OCI-LY1 (cell line): ENCODE data around the gene CCPG1.

Experiments used
- H2AFZ ChIP-seq: fragments of 200-600 bp; sonication (generic), shearing (Covaris generic); 2 replicates; pipeline ENCODE4 v1.6.0; 2014; ENCODE audit warnings: antibody characterized with exemption, mild to moderate bottlenecking, low read length
- H3F3A ChIP-seq: fragments of 200-600 bp; sonication (generic), shearing (Covaris generic); 2 replicates; pipeline ENCODE4 v1.6.0; 2014; ENCODE audit warnings: mild to moderate bottlenecking, antibody characterized with exemption, low read length, moderate library complexity; ENCODE audit not compliant: insufficient read depth
- H3K27ac ChIP-seq: fragments of 200-600 bp; sonication (generic); 2 replicates; pipeline ENCODE4 v1.5.1; 2014; ENCODE audit warnings: low read length, mixed run types, mild to moderate bottlenecking, low read depth; ENCODE audit not compliant: poor library complexity, severe bottlenecking
- H3K27me3 ChIP-seq: fragments of 200-600 bp; sonication (generic); 2 replicates; pipeline ENCODE4 v1.6.0; 2014; ENCODE audit warnings: antibody characterized with exemption, mild to moderate bottlenecking, low read length, moderate library complexity; ENCODE audit not compliant: insufficient read depth
- H3K36me3 ChIP-seq: fragments of 200-600 bp; sonication (generic); 2 replicates; pipeline ENCODE4 v1.6.1; 2014; ENCODE audit warnings: mild to moderate bottlenecking, antibody characterized with exemption, low read length, moderate library complexity, mixed read lengths; ENCODE audit not compliant: insufficient read depth
- H3K4me1 ChIP-seq: fragments of 200-600 bp; sonication (generic); 2 replicates; pipeline ENCODE4 v1.5.1; 2014; ENCODE audit warnings: mild to moderate bottlenecking, low read length, moderate library complexity; ENCODE audit not compliant: insufficient read depth, severe bottlenecking
- H3K4me2 ChIP-seq: fragments of 200-600 bp; sonication (generic), shearing (Covaris generic); 2 replicates; pipeline ENCODE4 v1.6.1; 2014; ENCODE audit warnings: low read length
- H3K4me3 ChIP-seq: fragments of 200-600 bp; sonication (generic); 2 replicates; pipeline ENCODE4 v1.5.1; 2014; ENCODE audit warnings: low read length, low read depth, mild to moderate bottlenecking, mixed read lengths; ENCODE audit not compliant: poor library complexity, severe bottlenecking
- H3K79me2 ChIP-seq: fragments of 200-600 bp; shearing (Covaris generic); 2 replicates; pipeline ENCODE4 v1.6.1; 2016; ENCODE audit warnings: mixed run types, low read length, mixed read lengths; ENCODE audit not compliant: insufficient read depth
- H3K9ac ChIP-seq: fragments of 200-600 bp; sonication (generic), shearing (Covaris generic); 2 replicates; pipeline ENCODE4 v1.6.1; 2014; ENCODE audit warnings: mild to moderate bottlenecking, low read length, mixed read lengths
- H3K9me2 ChIP-seq: fragments of 200-600 bp; sonication (generic), shearing (Covaris generic); 2 replicates; pipeline ENCODE4 v1.6.1; 2014; ENCODE audit warnings: low read depth, mild to moderate bottlenecking, low read length, mixed read lengths
- H3K9me3 ChIP-seq: fragments of 200-600 bp; shearing (Covaris generic); 2 replicates; pipeline ENCODE4 v1.6.1; 2014; ENCODE audit warnings: low read length, mixed read lengths
- H4K20me1 ChIP-seq: fragments of 200-600 bp; sonication (generic), shearing (Covaris generic); 2 replicates; pipeline ENCODE4 v1.6.0; 2016; ENCODE audit warnings: mild to moderate bottlenecking, low read length; ENCODE audit not compliant: insufficient read depth
- CTCF ChIP-seq: fragments of 200-600 bp; sonication (generic), shearing (Covaris generic); IDR thresholded peaks from 2 replicates; pipeline ENCODE4 v1.5.1; 2017; ENCODE audit warnings: mild to moderate bottlenecking, antibody characterized with exemption, low read length, moderate library complexity, mixed read lengths
- EZH2 ChIP-seq: fragments of 200-600 bp; sonication (generic), shearing (Covaris generic); IDR thresholded peaks from 2 replicates; pipeline ENCODE4 v1.8.0; 2017; ENCODE audit warnings: borderline replicate concordance, mixed run types, mild to moderate bottlenecking, antibody characterized with exemption, low read length, moderate library complexity, mixed read lengths

Gene CCPG1

DNA sequence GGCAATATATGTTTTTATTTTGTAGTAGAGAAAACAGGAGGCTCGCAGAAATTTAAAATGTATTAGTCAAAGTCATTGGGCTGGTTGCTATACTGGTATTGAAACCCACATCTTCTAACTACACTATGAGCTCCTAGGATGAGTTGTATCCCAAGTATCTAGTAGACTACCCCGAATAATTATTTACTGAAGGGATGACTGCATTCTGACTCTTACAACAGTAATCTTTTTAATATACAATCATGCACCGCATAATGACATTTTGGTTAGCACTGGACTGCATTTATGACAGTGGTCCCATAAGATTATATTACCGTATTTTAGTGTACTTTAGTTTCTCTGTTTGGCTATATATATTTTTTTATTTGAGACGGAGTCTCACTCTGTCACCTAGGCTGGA lies 73.8 kb downstream of the CCPG1 start:
- H3K9me3 ChIP-seq, result no peaks in the 10 kb centered on the region
- H3K4me1 ChIP-seq, result no peaks in the 10 kb centered on the region
- H2AFZ ChIP-seq, result no peak overlapping the region
- H3K9ac ChIP-seq, result no peak overlapping the region
- peaks cover 74% of the 10 kb centered on the region for H3K36me3 ChIP-seq
- H3F3A ChIP-seq, result no peaks in the 10 kb centered on the region
- no peaks in the 10 kb centered on the region for H3K79me2 ChIP-seq
- no peaks in the 10 kb centered on the region for H4K20me1 ChIP-seq
- TF ChIP-seq EZH2 (no peak), CTCF (no peak)
- H3K4me3 ChIP-seq, result no peak overlapping the region
- no peak overlapping the region for H3K27ac ChIP-seq
- H3K27me3 ChIP-seq, result no peaks in the 10 kb centered on the region
- H3K4me2 ChIP-seq, result no peak overlapping the region
- no peaks in the 10 kb centered on the region for H3K9me2 ChIP-seq

DNA sequence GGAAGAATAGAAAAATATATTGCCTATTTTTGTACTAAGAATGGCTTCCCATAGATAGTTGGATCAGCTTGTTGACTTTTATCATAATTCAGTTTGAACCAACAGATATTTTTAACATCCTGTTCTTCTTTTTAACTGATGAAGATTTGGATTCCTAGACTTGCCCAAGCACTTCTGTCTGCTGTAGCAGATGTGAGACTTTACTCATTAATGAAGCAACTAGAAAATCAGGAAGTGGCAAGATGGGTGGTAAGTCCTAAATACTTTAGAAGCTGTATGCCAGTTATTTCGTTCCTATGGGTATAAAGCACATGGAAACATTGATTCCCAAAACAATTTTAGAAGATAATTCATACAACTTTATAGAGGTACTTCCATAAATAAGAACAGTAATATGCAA lies 80.8 kb downstream of the CCPG1 start:
- H3K27me3 ChIP-seq, result no peaks in the 10 kb centered on the region
- H3K9me2 ChIP-seq, result no peaks in the 10 kb centered on the region
- no peak overlapping the region for H3K4me3 ChIP-seq
- no peak overlapping the region for H3K9ac ChIP-seq
- H3F3A ChIP-seq, result no peaks in the 10 kb centered on the region
- peaks cover 6% of the 10 kb centered on the region; the same call in 1 of the 2 replicates for H3K79me2 ChIP-seq
- H3K9me3 ChIP-seq, result no peaks in the 10 kb centered on the region
- no peak for TF ChIP-seq EZH2
- no peak for TF ChIP-seq CTCF
- H4K20me1 ChIP-seq, result no peaks in the 10 kb centered on the region
- H3K4me1 ChIP-seq, result peaks cover 20% of the 10 kb centered on the region
- H3K27ac ChIP-seq, result no peak overlapping the region
- no peak overlapping the region for H3K4me2 ChIP-seq
- H2AFZ ChIP-seq, result no peak overlapping the region
- peaks cover 58% of the 10 kb centered on the region for H3K36me3 ChIP-seq

DNA sequence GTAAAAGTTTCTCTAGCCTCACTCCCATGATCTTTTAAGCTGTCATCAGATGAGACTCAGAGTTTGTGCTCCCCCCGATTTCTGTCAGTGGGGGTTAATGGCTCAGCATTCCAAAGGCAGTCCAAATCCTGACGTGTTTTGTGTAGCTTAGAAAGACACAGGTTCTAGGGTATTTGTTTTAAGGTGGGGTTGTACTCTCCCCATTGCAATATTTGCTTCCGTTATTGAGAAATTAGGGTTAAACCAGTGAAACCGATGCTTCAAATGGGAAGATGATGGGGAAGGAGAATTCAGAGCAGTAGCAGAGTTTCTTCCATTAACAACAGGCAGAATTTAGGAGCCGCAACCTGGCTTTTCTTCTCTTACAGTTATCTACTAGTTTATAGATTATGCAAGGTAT lies 85.7 kb downstream of the CCPG1 start:
- peaks cover 41% of the 10 kb centered on the region for H3K79me2 ChIP-seq
- H3K4me1 ChIP-seq, result peaks cover 46% of the 10 kb centered on the region
- no peak overlapping the region for H3K4me2 ChIP-seq
- H2AFZ ChIP-seq, result no peak overlapping the region
- H3K9me2 ChIP-seq, result no peaks in the 10 kb centered on the region
- H3F3A ChIP-seq, result no peaks in the 10 kb centered on the region
- peaks cover 22% of the 10 kb centered on the region; the same call in 1 of the 2 replicates for H3K36me3 ChIP-seq
- no peak overlapping the region for H3K27ac ChIP-seq
- TF ChIP-seq EZH2, result no peak
- TF ChIP-seq CTCF, result no peak
- no peaks in the 10 kb centered on the region for H4K20me1 ChIP-seq
- H3K9me3 ChIP-seq, result no peaks in the 10 kb centered on the region
- no peak overlapping the region for H3K9ac ChIP-seq
- no peak overlapping the region for H3K4me3 ChIP-seq
- H3K27me3 ChIP-seq, result no peaks in the 10 kb centered on the region
